Retinal pigment epithelial cell (primary cell): Measurements from ENCODE around the gene ZNF366.

ENCODE experiments used
- DNase-seq: peaks from one replicate; pipeline ENCODE4 v3.0.0-alpha.2; 2010; ENCODE audit warnings: low read depth
- H3K4me3 ChIP-seq: 2 replicates; pipeline ENCODE4 v1.5.1; 2011; ENCODE audit warnings: mild to moderate bottlenecking, low read length, control low read depth, moderate library complexity
- TF ChIP-seq, protein P1 (sequence below): conservative IDR thresholded peaks from 2 replicates; pipeline ENCODE4 v1.5.1; 2011; ENCODE audit warnings: low read depth, low read length, control low read depth, inconsistent platforms

The ZNF366 gene

DNA sequence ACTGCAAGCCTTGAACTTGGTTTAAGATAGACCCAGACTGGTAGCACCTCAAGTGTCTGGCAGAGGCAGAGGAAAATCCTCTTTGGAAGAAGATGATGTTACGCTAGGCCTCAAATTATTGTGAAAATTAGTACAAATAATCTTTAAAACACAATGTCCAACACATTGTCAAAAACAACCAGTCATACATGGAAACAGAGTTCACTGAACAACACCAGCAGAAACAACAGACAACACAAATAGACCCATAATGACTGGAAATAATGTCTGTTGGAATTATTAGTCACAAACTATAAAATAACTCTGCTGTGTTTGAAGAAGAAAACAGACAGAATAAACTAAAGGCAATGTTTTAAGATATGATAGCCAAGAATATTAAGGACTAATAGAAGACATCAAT lies 15.4 kb upstream of the ZNF366 start:
- TF ChIP-seq, protein P1, sequence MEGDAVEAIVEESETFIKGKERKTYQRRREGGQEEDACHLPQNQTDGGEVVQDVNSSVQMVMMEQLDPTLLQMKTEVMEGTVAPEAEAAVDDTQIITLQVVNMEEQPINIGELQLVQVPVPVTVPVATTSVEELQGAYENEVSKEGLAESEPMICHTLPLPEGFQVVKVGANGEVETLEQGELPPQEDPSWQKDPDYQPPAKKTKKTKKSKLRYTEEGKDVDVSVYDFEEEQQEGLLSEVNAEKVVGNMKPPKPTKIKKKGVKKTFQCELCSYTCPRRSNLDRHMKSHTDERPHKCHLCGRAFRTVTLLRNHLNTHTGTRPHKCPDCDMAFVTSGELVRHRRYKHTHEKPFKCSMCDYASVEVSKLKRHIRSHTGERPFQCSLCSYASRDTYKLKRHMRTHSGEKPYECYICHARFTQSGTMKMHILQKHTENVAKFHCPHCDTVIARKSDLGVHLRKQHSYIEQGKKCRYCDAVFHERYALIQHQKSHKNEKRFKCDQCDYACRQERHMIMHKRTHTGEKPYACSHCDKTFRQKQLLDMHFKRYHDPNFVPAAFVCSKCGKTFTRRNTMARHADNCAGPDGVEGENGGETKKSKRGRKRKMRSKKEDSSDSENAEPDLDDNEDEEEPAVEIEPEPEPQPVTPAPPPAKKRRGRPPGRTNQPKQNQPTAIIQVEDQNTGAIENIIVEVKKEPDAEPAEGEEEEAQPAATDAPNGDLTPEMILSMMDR, result no peak

DNA sequence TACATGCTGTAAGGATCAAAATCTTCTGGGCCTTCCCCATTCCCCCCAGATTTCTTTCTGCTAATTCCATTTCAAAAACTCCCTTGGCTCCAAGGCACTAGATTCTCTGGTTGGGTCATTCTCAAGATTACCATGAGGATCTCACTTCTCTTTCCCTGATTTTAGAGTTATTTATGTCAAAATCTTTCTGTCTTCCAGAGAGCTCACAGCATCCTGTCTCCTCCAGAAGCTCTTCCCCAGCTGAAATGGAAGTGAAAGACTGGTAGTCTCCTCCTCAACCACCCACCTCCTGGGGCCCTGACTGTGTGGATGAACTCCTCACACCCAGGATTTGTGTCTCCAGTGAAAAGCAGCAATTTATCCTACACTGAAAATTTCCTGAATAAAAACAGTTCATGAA lies 11.9 kb upstream of the ZNF366 start:
- DNase-seq, result no peak
- TF ChIP-seq, protein P1, result no peak
- H3K4me3 ChIP-seq, result no peak overlapping the region

More for the DNA sequence above, 15.4 kb upstream of the ZNF366 start:
- no peak for DNase-seq
- H3K4me3 ChIP-seq, result no peak overlapping the region

DNA sequence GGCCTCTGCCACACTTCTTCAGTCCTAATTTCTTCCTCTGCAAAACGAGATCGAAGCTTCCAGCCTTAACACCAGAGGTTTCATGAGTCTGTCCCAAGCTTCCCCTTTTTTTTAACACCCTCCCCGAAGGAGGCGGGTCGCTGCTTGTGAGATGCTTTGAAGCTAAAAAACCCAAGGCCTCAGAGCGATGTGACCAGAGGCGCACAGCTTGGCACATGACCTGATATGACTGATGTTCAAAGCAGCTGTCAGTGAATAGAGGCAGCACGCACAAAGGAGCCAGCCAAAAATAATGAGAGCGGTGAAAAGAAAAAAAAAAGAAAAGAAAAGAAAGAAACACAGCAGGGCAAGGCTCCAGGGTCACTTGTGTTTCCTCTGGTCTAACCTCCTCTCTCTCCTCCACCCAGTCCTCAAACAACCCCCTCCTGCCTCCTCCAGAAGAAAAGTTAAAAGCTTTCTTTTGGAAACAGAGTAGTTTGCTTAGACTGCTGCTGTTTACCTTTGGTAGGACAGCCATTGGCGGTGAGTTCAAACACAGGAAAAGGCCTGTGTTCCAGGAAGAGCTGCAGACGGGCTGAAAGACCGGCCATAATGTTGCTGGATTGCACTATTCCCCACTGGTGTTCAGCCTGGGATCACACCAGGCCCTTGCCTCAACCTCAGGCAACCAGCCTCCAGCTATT lies 10.9 kb upstream of the ZNF366 start:
- no peak for DNase-seq
- TF ChIP-seq, protein P1, result no peak
- H3K4me3 ChIP-seq, result no peak overlapping the region

DNA sequence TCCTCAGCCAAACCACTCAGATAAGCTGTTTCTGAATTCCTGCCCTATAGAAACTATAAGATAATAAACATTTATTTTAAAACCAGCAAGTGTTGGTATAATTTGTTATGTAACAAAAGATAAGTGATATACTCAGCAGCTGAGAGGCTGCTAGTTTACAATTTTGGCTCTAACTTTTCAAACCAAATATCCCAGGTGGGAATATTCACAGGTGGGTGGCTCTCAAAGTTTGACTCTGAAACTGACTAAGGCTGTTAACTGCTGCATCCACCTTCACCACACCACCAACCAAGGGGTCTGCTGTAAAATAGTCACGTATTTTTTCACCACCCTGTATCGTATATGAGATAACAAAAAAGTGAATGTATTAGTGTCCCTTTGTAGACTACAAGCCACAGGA lies 9.7 kb upstream of the ZNF366 start:
- no peak overlapping the region for H3K4me3 ChIP-seq
- DNase-seq, result no peak
- TF ChIP-seq, protein P1, result no peak

DNA sequence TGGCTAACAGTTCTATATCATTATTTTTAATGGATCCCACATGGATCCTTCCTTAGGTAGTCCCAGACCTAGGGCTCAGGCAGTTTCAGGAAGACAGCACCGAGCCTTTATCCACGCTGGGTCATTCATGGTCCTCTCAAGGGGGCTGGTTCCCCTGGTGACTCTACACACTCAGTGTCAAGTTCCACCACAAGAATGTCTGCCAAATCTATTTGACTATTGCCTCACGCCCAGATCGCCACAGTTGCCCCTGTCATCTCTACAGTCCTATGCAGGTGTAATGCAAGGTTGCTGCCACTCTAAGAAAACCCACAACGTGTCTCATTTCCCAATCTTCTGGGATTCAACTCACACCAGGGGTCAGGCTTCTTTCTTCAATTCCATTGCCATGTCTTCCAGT lies 8.0 kb upstream of the ZNF366 start:
- TF ChIP-seq, protein P1, result no peak
- no peak overlapping the region for H3K4me3 ChIP-seq
- no peak for DNase-seq

DNA sequence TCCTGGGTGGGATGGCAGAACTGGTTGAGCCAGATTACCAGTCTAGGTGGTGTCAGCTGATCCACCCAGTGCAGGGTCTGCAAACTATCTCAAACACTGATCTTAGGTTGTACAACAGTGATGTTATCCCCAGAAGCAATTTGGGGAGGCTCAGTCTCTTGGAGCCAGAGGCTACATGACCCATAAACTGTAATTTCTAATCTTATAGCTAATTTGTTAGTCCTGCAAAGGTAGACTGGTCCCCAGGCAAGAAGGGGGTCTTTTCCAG lies 5.3 kb upstream of the ZNF366 start:
- TF ChIP-seq, protein P1, result no peak
- H3K4me3 ChIP-seq, result no peak overlapping the region
- DNase-seq, result no peak

DNA sequence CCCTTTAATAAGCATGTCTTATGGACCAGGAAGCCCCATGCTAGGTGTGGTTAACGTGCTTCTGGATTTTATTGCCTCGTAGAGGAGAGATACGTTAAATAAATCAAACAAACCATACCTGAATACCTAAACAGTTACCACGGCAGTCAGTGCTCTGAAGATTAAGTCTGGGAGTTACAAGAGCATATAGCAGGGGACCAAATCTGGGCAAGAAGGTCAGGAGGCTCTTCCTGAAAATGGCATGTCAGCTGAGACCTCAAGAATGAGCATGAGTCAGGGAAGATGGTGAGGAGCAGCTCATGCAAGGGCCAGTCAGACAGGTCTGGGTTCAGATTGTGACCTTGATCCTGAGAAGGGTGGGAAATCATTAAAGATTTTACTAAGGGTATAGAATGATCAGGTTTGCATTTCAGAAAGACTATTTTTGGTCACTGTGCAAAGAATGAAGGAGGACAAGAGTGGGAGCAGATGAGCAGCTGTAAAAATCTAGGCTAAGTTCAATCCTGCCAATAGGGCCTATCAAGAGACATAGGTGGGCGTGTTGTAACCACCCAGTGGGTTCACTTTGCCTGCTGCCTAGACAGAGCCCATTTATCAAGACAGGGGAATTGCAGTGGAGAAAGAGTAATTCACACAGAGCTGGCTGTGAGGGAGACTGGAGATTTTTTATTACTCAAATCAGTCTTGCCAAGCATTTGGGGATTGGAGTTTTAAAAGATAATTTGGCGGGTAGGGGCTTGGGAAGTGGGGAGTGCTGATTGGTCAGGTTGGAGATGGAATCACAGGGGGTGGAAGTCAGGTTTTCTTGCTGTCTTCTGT lies 4.8 kb upstream of the ZNF366 start:
- H3K4me3 ChIP-seq, result no peak overlapping the region
- TF ChIP-seq, protein P1, result no peak
- no peak for DNase-seq
